Measurements from ENCODE around the gene KRCC1. TPM values are rescaled to one million over a fixed set of nuclear protein-coding genes. Genes with fewer than 3 reads are reported as not detected.

Gene KRCC1
- total RNA-seq, 1 donor, result 36.3 TPM

GRCh38 chr2:88069117-88069516 lies 13.5 kb upstream of the KRCC1 start:
- H3K4me3 ChIP-seq (ENCODE audit: low read depth, low read length), result no peak overlapping the region
- DNase-seq (ENCODE audit: low read depth), result no peak

GRCh38 chr2:88068044-88068443 lies 12.5 kb upstream of the KRCC1 start:
- no peak for DNase-seq (ENCODE audit: low read depth)
- no peak overlapping the region for H3K4me3 ChIP-seq (ENCODE audit: low read depth, low read length)
- TF ChIP-seq CTCF (IDR thresholded peaks at IDR 0.05; ENCODE audit: insufficient read depth, low read depth, low read length), result no peak

More at GRCh38 chr2:88069117-88069516, 13.5 kb upstream of the KRCC1 start:
- TF ChIP-seq CTCF (IDR thresholded peaks at IDR 0.05; ENCODE audit: insufficient read depth, low read depth, low read length), result no peak

- no peak for TF ChIP-seq CTCF (IDR thresholded peaks at IDR 0.05; ENCODE audit: insufficient read depth, low read depth, low read length)
Observed at GRCh38 chr2:88067598-88067997, 12.0 kb upstream of the KRCC1 start, which contains the start of gene SMYD1. Gene SMYD1 (plus strand): TSS chr2:88067825. CDS start chr2:88067865, 40 bp downstream.

GRCh38 chr2:88067189-88067588 lies 11.6 kb upstream of the KRCC1 start:
- H3K4me3 ChIP-seq (ENCODE audit: low read depth, low read length), result no peak overlapping the region
- no peak for TF ChIP-seq CTCF (IDR thresholded peaks at IDR 0.05; ENCODE audit: insufficient read depth, low read depth, low read length)
- DNase-seq (ENCODE audit: low read depth), result no peak

More at GRCh38 chr2:88067598-88067997, 12.0 kb upstream of the KRCC1 start, which contains the start of gene SMYD1:
- DNase-seq (ENCODE audit: low read depth), result no peak
- no peak within 1 kb of the TSS for H3K4me3 ChIP-seq (ENCODE audit: low read depth, low read length)

- H3K4me3 ChIP-seq (ENCODE audit: low read depth, low read length), result no peak overlapping the region
- no peak for DNase-seq (ENCODE audit: low read depth)
Observed at GRCh38 chr2:88066543-88066942, 11.0 kb upstream of the KRCC1 start.

GRCh38 chr2:88061295-88061694 lies 5.7 kb upstream of the KRCC1 start:
- TF ChIP-seq CTCF (IDR thresholded peaks at IDR 0.05; ENCODE audit: insufficient read depth, low read depth, low read length), result no peak
- no peak for DNase-seq (ENCODE audit: low read depth)
- H3K4me3 ChIP-seq (ENCODE audit: low read depth, low read length), result no peak overlapping the region

More at GRCh38 chr2:88066543-88066942, 11.0 kb upstream of the KRCC1 start:
- no peak for TF ChIP-seq CTCF (IDR thresholded peaks at IDR 0.05; ENCODE audit: insufficient read depth, low read depth, low read length)

GRCh38 chr2:88060907-88061275 lies 5.3 kb upstream of the KRCC1 start:
- no peak overlapping the region for H3K4me3 ChIP-seq (ENCODE audit: low read depth, low read length)
- no peak for TF ChIP-seq CTCF (IDR thresholded peaks at IDR 0.05; ENCODE audit: insufficient read depth, low read depth, low read length)
- DNase-seq (ENCODE audit: low read depth), result no peak
